Measurements from ENCODE around the gene TAP2. TPM values are rescaled to one million over a fixed set of nuclear protein-coding genes. Genes with fewer than 3 reads are reported as not detected.

Gene TAP2
- total and polyA plus RNA-seq, 3 experiments from 2014 or later: 35.8 to 228 (median 221) TPM

DNA sequence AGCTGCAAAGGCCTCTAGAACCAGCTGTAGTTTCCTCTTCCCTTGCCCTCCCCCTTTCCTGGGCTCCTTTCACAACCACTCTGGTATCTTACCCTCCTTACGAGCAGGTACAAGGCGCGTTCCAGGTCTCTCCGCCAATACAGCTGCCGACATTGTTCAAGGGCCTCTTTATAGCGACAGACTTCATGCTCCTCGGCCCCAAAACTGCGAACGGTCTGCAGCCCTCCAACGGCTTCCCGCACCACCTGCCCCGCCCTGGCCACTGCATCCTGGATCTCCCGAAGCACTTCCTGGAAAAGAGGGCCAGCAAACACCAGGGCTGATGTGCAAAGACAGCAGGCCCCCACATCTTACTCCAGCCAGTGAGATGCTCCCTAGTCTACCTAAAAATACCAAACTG is 6.0 kb downstream of the TAP2 start:
- H3K36me3 Mint-ChIP-seq: peaks cover 18 to 99% (median 29%) of the 10 kb centered on the region in 3 donors
- Histone ChIP-seq H3K4me3 (ENCODE audit: low read length) (no peak overlapping the region), H3K27me3 (ENCODE audit: insufficient read depth, low read length, poor library complexity, severe bottlenecking) (no peaks in the 10 kb centered on the region), H3K36me3 (ENCODE audit: insufficient read depth, low read length) (peaks cover 72% of the 10 kb centered on the region), H3K4me1 (ENCODE audit: insufficient read depth, low read length) (peaks cover 29% of the 10 kb centered on the region), H3K27ac (ENCODE audit: low read depth, low read length) (no peak overlapping the region), H3K9me3 (ENCODE audit: low read length) (no peaks in the 10 kb centered on the region)
- no peaks in the 10 kb centered on the region for H3K27me3 Mint-ChIP-seq
- DNase-seq: no peak
- CTCF ChIA-PET: interaction anchor here (3.2 kb wide), 1 partner anchor 36 kb away, joined by 16 read pairs; no protein-coding TSS in a partner anchor
- peaks cover 53 to 67% (median 55%) of the 10 kb centered on the region in 3 donors for H3K4me1 Mint-ChIP-seq
- H3K9me3 Mint-ChIP-seq: no peaks in the 10 kb centered on the region
- POLR2A ChIA-PET: no interaction called here
- no peak overlapping the region for H3K4me3 Mint-ChIP-seq
- H3K27ac Mint-ChIP-seq: peak overlapping the region in 4 of 8 donors; percentile 9 to 96 (median 21)

DNA sequence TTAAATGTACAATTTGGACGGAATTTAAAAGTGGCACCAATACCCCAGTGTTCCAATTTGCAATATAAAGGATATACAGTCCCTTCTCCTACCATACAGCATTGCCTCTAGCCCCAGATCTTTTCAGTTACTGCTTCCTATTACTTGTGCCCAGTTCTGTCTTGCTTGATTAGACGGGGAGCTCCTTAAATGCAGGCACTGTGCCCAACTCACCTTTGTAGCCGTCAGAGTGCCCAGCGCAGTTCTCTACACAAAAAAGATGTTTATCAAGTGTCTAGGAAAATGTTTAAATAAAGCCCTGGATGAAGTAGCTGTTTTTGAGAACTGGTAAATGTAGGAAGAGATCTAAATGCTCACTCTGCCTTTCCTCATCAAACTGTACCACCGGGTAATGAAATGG is 7.6 kb downstream of the TAP2 start:
- no peaks in the 10 kb centered on the region for H3K27me3 Mint-ChIP-seq
- peaks cover 37 to 51% (median 40%) of the 10 kb centered on the region in 3 donors for H3K4me1 Mint-ChIP-seq
- Histone ChIP-seq H3K4me3 (ENCODE audit: low read length) (no peak overlapping the region), H3K27ac (ENCODE audit: low read depth, low read length) (no peak overlapping the region), H3K4me1 (ENCODE audit: insufficient read depth, low read length) (peaks cover 13% of the 10 kb centered on the region), H3K27me3 (ENCODE audit: insufficient read depth, low read length, poor library complexity, severe bottlenecking) (no peaks in the 10 kb centered on the region), H3K36me3 (ENCODE audit: insufficient read depth, low read length) (peaks cover 61% of the 10 kb centered on the region), H3K9me3 (ENCODE audit: low read length) (no peaks in the 10 kb centered on the region)
- no peaks in the 10 kb centered on the region for H3K9me3 Mint-ChIP-seq
- CTCF ChIA-PET: interaction anchor here (1.0 to 1.3 kb wide), 2 partner anchors 22 to 37 kb away, joined by 3 read pairs; partner anchors contain the start of gene TAP1
- no peak overlapping the region for H3K4me3 Mint-ChIP-seq
- H3K36me3 Mint-ChIP-seq: peaks cover 11 to 89% (median 32%) of the 10 kb centered on the region in 3 donors
- peak overlapping the region in 5 of 8 donors; percentile 48 to 87 (median 66) for H3K27ac Mint-ChIP-seq
- DNase-seq: no peak
- POLR2A ChIA-PET: no interaction called here

DNA sequence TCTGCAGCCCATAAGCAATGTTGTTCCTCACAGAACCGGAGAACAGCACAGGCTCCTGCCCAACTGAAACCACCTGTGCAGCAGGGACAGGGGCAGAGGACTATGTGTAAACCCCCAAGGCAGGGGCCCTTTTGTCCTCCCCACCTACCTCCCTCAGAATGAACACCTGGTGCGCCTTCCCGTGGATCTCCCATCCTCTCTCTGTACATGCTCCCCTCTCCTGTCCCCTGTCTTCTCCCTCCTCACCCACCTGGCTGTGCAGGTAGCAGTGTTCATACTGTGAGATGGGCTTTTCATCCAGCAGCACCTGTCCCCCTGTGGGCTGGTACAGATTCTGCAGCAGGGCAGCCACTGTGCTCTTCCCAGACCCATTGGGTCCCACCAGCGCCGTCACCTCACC is 8.5 kb downstream of the TAP2 start:
- no peak overlapping the region for H3K27ac ChIP-seq (ENCODE audit: low read depth, low read length)
- no peaks in the 10 kb centered on the region for H3K27me3 Mint-ChIP-seq
- ChIA-PET CTCF (no interaction called here), POLR2A (no interaction called here)
- H3K4me3 ChIP-seq (ENCODE audit: low read length): no peak overlapping the region
- H3K4me3 Mint-ChIP-seq: no peak overlapping the region
- H3K36me3 Mint-ChIP-seq: peaks cover 9 to 80% (median 29%) of the 10 kb centered on the region in 3 donors
- peaks cover 52% of the 10 kb centered on the region for H3K36me3 ChIP-seq (ENCODE audit: insufficient read depth, low read length)
- H3K9me3 ChIP-seq (ENCODE audit: low read length): no peaks in the 10 kb centered on the region
- H3K9me3 Mint-ChIP-seq: no peaks in the 10 kb centered on the region
- no peak for DNase-seq
- peak overlapping the region in 3 of 8 donors; percentile 4 to 47 (median 4) for H3K27ac Mint-ChIP-seq
- no peaks in the 10 kb centered on the region for H3K27me3 ChIP-seq (ENCODE audit: insufficient read depth, low read length, poor library complexity, severe bottlenecking)
- H3K4me1 Mint-ChIP-seq: peaks cover 28 to 43% (median 31%) of the 10 kb centered on the region in 3 donors
- H3K4me1 ChIP-seq (ENCODE audit: insufficient read depth, low read length): peaks cover 5% of the 10 kb centered on the region

DNA sequence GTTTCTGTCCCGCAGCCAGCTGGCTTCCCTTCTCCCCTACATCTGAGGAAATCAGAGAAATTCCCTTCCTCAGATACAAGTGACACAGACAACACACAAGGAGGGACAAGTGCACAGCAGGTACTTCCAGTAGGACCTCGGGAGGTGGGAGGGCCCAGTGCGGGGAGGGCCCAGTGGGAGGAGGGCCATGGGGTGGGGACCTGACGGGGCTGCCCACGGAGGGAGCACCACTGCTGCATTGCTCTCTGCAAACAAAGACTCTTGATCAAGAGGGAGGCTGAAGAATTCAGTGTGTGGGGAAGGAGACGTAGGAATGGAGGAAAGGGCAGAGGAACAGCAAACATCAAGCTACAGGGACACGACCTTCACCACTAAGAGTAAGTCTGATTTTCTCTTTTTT is 9.0 kb downstream of the TAP2 start:
- POLR2A ChIA-PET: no interaction called here
- Mint-ChIP-seq H3K36me3 (peaks cover 4 to 75% (median 27%) of the 10 kb centered on the region in 3 donors), H3K4me3 (no peak overlapping the region)

DNA sequence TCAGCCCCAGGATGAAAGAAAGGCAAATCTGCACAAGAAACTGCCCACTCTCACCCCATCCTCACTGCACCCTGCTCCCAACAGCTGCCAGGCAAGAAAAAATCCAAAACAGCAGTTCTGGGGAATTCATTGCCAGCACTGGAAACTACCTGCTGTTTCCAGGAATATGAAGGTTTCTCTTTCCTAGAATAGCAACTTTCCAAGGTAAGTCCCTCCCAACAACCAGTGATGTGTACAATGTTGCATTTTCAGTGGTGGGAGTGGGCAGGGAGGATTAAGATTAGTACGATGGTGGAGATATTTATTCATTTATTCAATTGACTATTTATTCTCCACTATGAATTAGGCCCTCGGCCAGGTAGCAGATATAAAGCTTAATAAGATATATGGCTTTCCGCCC is 11.5 kb downstream of the TAP2 start:
- no peaks in the 10 kb centered on the region for H3K27me3 ChIP-seq (ENCODE audit: insufficient read depth, low read length, poor library complexity, severe bottlenecking)
- no peak overlapping the region for H3K27ac ChIP-seq (ENCODE audit: low read depth, low read length)
- POLR2A ChIA-PET: no interaction called here
- CTCF ChIA-PET: interaction anchor here (1.4 to 2.4 kb wide), 4 partner anchors 11 to 41 kb away, joined by 3 to 16 read pairs (median 6); partner anchors contain the start of genes TAP1 and TAP2
- H3K4me1 ChIP-seq (ENCODE audit: insufficient read depth, low read length): no peaks in the 10 kb centered on the region
- Mint-ChIP-seq H3K36me3 (peaks cover 0 to 50% (median 16%) of the 10 kb centered on the region in 3 donors), H3K9me3 (no peaks in the 10 kb centered on the region), H3K27me3 (no peaks in the 10 kb centered on the region), H3K4me1 (peaks cover 5 to 14% (median 10%) of the 10 kb centered on the region in 3 donors), H3K4me3 (no peak overlapping the region), H3K27ac (peak overlapping the region in 5 of 8 donors; percentile 12 to 80 (median 32))
- H3K9me3 ChIP-seq (ENCODE audit: low read length): no peaks in the 10 kb centered on the region
- no peak for DNase-seq
- no peak overlapping the region for H3K4me3 ChIP-seq (ENCODE audit: low read length)
- peaks cover 33% of the 10 kb centered on the region for H3K36me3 ChIP-seq (ENCODE audit: insufficient read depth, low read length)

More for the DNA sequence above, 9.0 kb downstream of the TAP2 start:
- CTCF ChIA-PET: interaction anchor here (1.3 to 2.4 kb wide), 3 partner anchors 9 to 13 kb away, joined by 4 to 16 read pairs (median 6); partner anchors contain the start of gene TAP2
- no peaks in the 10 kb centered on the region for H3K9me3 ChIP-seq (ENCODE audit: low read length)
- no peaks in the 10 kb centered on the region for H3K4me1 ChIP-seq (ENCODE audit: insufficient read depth, low read length)
- H3K27me3 ChIP-seq (ENCODE audit: insufficient read depth, low read length, poor library complexity, severe bottlenecking): no peaks in the 10 kb centered on the region
- no peak for DNase-seq
- no peak overlapping the region for H3K27ac ChIP-seq (ENCODE audit: low read depth, low read length)
- no peak overlapping the region for H3K4me3 ChIP-seq (ENCODE audit: low read length)
- H3K9me3 Mint-ChIP-seq: no peaks in the 10 kb centered on the region
- peak overlapping the region in 2 of 8 donors; percentile 4 to 23 for H3K27ac Mint-ChIP-seq
- H3K27me3 Mint-ChIP-seq: no peaks in the 10 kb centered on the region
- peaks cover 47% of the 10 kb centered on the region for H3K36me3 ChIP-seq (ENCODE audit: insufficient read depth, low read length)
- H3K4me1 Mint-ChIP-seq: peaks cover 23 to 38% (median 27%) of the 10 kb centered on the region in 3 donors

DNA sequence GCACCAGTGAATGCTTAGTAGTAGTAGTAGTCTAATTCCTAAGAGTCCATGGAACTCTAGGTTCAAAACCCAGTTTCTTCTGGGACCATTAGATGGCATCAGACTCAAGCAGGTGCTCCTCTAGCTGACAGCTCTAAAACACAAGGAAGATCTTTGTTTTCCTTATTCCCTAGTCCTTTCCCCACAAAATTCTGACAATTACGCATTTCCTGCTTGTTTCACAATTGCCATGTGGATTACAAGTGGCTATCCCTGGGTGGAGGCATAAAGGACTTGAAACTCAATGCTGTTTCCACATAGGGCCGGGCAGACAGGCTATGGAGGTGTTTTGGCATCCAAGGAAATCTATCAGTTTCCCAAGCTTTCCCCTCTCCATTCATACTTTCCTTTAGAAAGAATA is 12.6 kb downstream of the TAP2 start:
- no peak overlapping the region for H3K4me3 Mint-ChIP-seq
- DNase-seq: no peak
- peaks cover 0 to 39% (median 10%) of the 10 kb centered on the region in 3 donors for H3K36me3 Mint-ChIP-seq
- Histone ChIP-seq H3K36me3 (ENCODE audit: insufficient read depth, low read length) (peaks cover 24% of the 10 kb centered on the region), H3K4me3 (ENCODE audit: low read length) (no peak overlapping the region), H3K27me3 (ENCODE audit: insufficient read depth, low read length, poor library complexity, severe bottlenecking) (no peaks in the 10 kb centered on the region), H3K27ac (ENCODE audit: low read depth, low read length) (no peak overlapping the region), H3K4me1 (ENCODE audit: insufficient read depth, low read length) (no peaks in the 10 kb centered on the region), H3K9me3 (ENCODE audit: low read length) (no peaks in the 10 kb centered on the region)
- H3K27ac Mint-ChIP-seq: peak overlapping the region in 4 of 8 donors; percentile 3 to 25 (median 22)
- CTCF ChIA-PET: interaction anchor here (1.4 to 1.9 kb wide), 2 partner anchors 12 to 42 kb away, joined by 6 to 7 read pairs; partner anchors contain the start of gene TAP2
- POLR2A ChIA-PET: no interaction called here
- no peaks in the 10 kb centered on the region for H3K27me3 Mint-ChIP-seq
- H3K9me3 Mint-ChIP-seq: no peaks in the 10 kb centered on the region
- H3K4me1 Mint-ChIP-seq: peaks cover 0 to 5% (median 3%) of the 10 kb centered on the region in 3 donors

DNA sequence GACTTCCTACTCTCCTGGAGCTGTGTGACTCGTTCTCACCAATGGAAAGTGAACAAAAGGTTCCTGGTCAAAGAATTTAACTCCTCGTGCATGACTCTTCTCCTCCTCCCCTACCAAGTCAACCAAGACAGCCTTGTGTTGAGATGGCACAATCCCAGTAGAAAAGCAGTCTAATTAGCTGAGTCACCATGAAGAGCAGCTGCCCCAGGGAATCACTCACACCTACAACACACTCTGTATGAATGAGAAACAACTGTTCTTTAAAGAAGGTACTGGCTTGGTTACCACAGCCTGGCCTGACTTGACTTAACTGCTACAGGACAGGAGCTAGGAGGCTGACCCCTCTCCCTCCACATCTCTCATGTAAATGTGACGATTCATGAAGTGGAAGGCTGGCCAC is 18.8 kb downstream of the TAP2 start:
- Histone ChIP-seq H3K4me1 (ENCODE audit: insufficient read depth, low read length) (no peaks in the 10 kb centered on the region), H3K4me3 (ENCODE audit: low read length) (no peak overlapping the region), H3K27me3 (ENCODE audit: insufficient read depth, low read length, poor library complexity, severe bottlenecking) (no peaks in the 10 kb centered on the region), H3K9me3 (ENCODE audit: low read length) (no peaks in the 10 kb centered on the region), H3K27ac (ENCODE audit: low read depth, low read length) (no peak overlapping the region), H3K36me3 (ENCODE audit: insufficient read depth, low read length) (no peaks in the 10 kb centered on the region)
- POLR2A ChIA-PET: no interaction called here
- no peaks in the 10 kb centered on the region for H3K9me3 Mint-ChIP-seq
- CTCF ChIA-PET: interaction anchor here (1.6 kb wide), 1 partner anchor 9 kb away, joined by 6 read pairs; no protein-coding TSS in a partner anchor
- peaks cover 0 to 5% (median 0%) of the 10 kb centered on the region in 3 donors for H3K4me1 Mint-ChIP-seq
- no peaks in the 10 kb centered on the region for H3K36me3 Mint-ChIP-seq
- no peak overlapping the region for H3K27ac Mint-ChIP-seq
- no peak for DNase-seq
- no peaks in the 10 kb centered on the region for H3K27me3 Mint-ChIP-seq
- H3K4me3 Mint-ChIP-seq: no peak overlapping the region

DNA sequence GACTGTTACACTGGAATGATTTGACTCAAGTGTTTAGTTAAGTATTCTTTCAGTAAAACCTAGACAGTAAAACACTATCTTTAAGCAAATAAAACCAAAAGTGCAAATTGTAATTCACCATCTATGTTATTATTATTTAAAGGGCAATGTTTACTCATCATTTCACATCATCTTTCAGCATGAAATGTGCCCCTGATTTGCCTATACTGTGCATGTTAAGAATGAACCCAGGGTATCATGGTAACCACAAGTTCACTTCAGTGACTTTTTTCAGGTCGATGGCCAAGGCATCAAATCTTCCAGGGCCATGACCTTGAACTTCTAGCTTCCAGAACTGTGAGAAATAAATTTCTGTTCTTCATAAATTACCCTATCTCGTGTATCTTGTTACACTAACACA is 19.7 kb downstream of the TAP2 start:
- Histone ChIP-seq H3K36me3 (ENCODE audit: insufficient read depth, low read length) (no peaks in the 10 kb centered on the region), H3K9me3 (ENCODE audit: low read length) (no peaks in the 10 kb centered on the region), H3K4me1 (ENCODE audit: insufficient read depth, low read length) (no peaks in the 10 kb centered on the region), H3K4me3 (ENCODE audit: low read length) (no peak overlapping the region), H3K27me3 (ENCODE audit: insufficient read depth, low read length, poor library complexity, severe bottlenecking) (no peaks in the 10 kb centered on the region), H3K27ac (ENCODE audit: low read depth, low read length) (no peak overlapping the region)
- Mint-ChIP-seq H3K4me3 (no peak overlapping the region), H3K27ac (no peak overlapping the region), H3K9me3 (no peaks in the 10 kb centered on the region), H3K4me1 (peaks cover 0 to 5% (median 0%) of the 10 kb centered on the region in 3 donors), H3K36me3 (peaks cover 0 to 2% (median 0%) of the 10 kb centered on the region in 3 donors), H3K27me3 (no peaks in the 10 kb centered on the region)
- ChIA-PET POLR2A (no interaction called here), CTCF (no interaction called here)
- DNase-seq: no peak

All from CD8-positive, alpha-beta memory T cell (primary cell).